NCI-H345 treated with DMSO at 0.1 percent for 48 hours (cell line): ENCODE results near the gene RARA.

Source experiments
- DNase-seq: peaks from one replicate; lab custom pipeline; 2025; ENCODE audit not compliant: unreplicated experiment; lab: John Stamatoyannopoulos, UW

RARA gene

GRCh38 chr17:40315678-40316570 is 6.9 kb downstream of the RARA start:
- DNase-seq, result no peak

- DNase-seq, result no peak
These were observed 7.8 kb downstream of the RARA start for GRCh38 chr17:40316571-40317344.

- no peak for DNase-seq
These were observed 8.4 kb downstream of the RARA start for GRCh38 chr17:40317345-40317873.

GRCh38 chr17:40317880-40318829 is 9.2 kb downstream of the RARA start:
- DNase-seq, result peak; percentile 74

- no peak for DNase-seq
These were observed 9.9 kb downstream of the RARA start for GRCh38 chr17:40318830-40319391.

- no peak for DNase-seq
These were observed 10.9 kb downstream of the RARA start for GRCh38 chr17:40319651-40320540.

GRCh38 chr17:40320756-40321523 is 12.0 kb downstream of the RARA start:
- no peak for DNase-seq

GRCh38 chr17:40321524-40321929 is 12.5 kb downstream of the RARA start:
- peak; percentile 13 for DNase-seq

- no peak for DNase-seq
These were observed 13.0 kb downstream of the RARA start for GRCh38 chr17:40321961-40322357.

GRCh38 chr17:40322358-40323315 is 13.7 kb downstream of the RARA start:
- peak; percentile 3 for DNase-seq

- DNase-seq, result no peak
These were observed 14.7 kb downstream of the RARA start for GRCh38 chr17:40323391-40324381.

GRCh38 chr17:40325156-40326013 is 16.4 kb downstream of the RARA start:
- no peak for DNase-seq

- no peak for DNase-seq
These were observed 17.2 kb downstream of the RARA start for GRCh38 chr17:40326014-40326831.

- no peak for DNase-seq
These were observed 17.8 kb downstream of the RARA start for GRCh38 chr17:40326832-40327199.
